Duodenal mucosa (tissue), 2 donors: ENCODE measurements around the gene RNU1-3.
"Not testable (repeated sequence)": the region's sequence is repeated elsewhere in the genome, so short reads cannot be mapped to it uniquely, and the experiment has no call there.

Source experiments
- H3K27ac ChIP-seq: one replicate; pipeline ENCODE4 v1.7.0; 2013; ENCODE audit warnings: low read depth, low read length
- H3K27me3 ChIP-seq, 2 donors: one replicate each; pipeline ENCODE4 v1.7.0; 2013; ENCODE audit warnings: low read length in 2 of 2, control low read depth in 1 of 2; ENCODE audit not compliant: insufficient read depth in 2 of 2, control insufficient read depth in 1 of 2
- H3K36me3 ChIP-seq, 2 donors: one replicate each; pipeline ENCODE4 v1.7.0; 2013; ENCODE audit warnings: low read length in 2 of 2, control low read depth in 1 of 2; ENCODE audit not compliant: insufficient read depth in 2 of 2, control insufficient read depth in 1 of 2
- H3K4me1 ChIP-seq, 2 donors: one replicate each; pipeline ENCODE4 v1.7.0; 2013; ENCODE audit warnings: low read length in 2 of 2, control low read depth in 1 of 2; ENCODE audit not compliant: insufficient read depth in 2 of 2, control insufficient read depth in 1 of 2
- H3K4me3 ChIP-seq, 2 donors: one replicate each; pipeline ENCODE4 v1.7.0; 2013; ENCODE audit warnings: low read length in 2 of 2, low read depth in 1 of 2
- H3K9ac ChIP-seq, 2 donors: one replicate each; pipeline ENCODE4 v1.7.0; 2013; ENCODE audit warnings: low read length in 2 of 2, low read depth in 1 of 2
- H3K9me3 ChIP-seq, 2 donors: one replicate each; pipeline ENCODE4 v1.7.0; 2013; ENCODE audit warnings: low read length in 2 of 2, control low read depth in 1 of 2; ENCODE audit not compliant: control insufficient read depth in 1 of 2

Gene RNU1-3

DNA sequence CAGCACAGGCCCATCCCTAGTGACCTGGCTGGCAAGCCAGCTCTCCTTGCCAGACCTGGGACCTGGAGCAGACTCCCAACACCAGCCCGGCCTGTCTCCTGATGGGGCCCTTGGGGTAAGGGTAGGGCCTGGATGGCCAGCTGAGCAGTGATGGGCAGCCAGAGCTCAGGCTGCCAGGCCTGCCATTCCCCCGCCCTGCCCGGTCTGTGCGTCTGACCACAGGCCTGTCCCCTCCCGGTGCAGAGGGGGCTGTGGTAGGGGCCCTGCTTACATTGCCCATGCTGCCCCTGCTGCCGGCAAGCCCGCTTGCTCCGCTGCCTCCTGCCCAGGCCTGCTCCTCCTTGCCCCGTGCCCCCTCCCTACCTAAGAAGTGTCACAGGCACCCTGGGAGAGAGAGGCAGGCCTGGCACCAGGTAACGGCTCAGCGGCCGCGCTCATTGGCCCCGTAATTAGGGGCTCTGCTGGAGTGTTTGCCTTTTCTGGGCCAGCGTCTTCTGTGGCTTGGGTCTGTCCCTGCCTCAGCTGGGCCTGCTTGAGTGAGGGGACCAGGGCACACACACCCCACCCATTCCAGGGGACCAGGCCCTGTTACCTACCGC lies 37.9 kb upstream of the RNU1-3 start:
- not testable (repeated sequence) for H3K27ac ChIP-seq, H3K4me3 ChIP-seq, H3K9me3 ChIP-seq, H3K9ac ChIP-seq, H3K27me3 ChIP-seq, H3K4me1 ChIP-seq, H3K36me3 ChIP-seq

DNA sequence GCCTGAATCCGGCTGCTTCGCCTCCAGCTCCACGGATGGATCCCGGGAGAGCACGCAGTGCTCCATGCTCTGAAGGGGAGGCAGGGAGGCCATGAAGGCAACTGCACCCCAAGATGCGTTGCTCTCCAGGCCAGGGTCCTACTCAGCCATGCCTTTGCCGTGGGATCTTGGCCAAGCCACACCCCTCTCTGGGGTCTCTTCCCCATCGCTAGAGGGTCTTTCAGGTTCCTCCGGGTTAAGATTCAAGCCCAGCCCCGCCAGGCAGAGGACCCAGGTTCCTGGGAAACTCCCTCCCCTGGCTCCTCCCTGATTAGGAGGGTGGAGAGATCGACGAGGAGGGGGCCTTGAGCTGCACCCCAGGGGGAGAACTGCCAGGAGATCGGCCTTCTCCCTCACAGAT lies 37.3 kb upstream of the RNU1-3 start:
- not testable (repeated sequence) for H3K36me3 ChIP-seq, H3K4me3 ChIP-seq, H3K9me3 ChIP-seq, H3K27ac ChIP-seq, H3K9ac ChIP-seq, H3K27me3 ChIP-seq, H3K4me1 ChIP-seq

DNA sequence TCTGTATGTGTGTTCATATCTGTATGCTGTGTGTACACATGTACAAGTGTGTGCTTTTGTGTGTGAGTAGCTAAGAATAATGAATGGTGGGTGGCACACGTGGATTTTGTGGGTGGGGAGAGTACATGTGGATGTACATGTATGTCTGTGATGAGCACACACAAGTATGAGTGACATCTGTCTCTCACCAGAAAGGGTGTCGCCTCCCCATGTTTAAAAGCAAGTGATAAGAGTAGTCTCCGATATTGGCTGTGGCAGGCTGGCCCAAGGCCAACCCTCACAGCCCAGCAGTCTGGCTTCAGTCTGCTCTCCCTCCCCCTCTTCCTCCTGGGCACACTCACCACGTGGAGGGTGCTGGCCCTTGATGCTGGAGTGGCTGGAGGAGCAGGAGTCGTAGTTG lies 36.9 kb upstream of the RNU1-3 start:
- H3K9me3 ChIP-seq, H3K36me3 ChIP-seq: not testable (repeated sequence)

DNA sequence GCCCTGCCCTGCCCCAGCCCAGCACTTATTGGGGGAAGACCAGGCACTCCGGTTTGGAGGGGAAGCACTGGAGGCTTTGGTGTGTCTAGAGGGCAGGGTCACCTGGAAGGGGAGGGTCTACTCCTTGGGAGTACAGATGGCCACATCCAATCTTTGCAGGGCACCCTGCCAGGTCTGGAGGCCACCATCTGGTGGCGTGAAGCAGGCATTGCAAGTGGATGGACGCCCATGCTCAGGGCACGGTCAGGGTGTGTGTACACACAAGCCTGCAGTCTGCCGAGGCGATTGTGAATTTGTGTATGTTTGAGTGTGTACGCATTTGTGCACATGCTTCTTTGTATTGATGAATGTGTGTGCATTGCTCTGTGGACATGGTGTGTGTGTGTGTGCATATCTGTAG lies 36.4 kb upstream of the RNU1-3 start:
- H3K4me3 ChIP-seq, H3K4me1 ChIP-seq, H3K9ac ChIP-seq, H3K9me3 ChIP-seq, H3K27me3 ChIP-seq, H3K27ac ChIP-seq, H3K36me3 ChIP-seq: not testable (repeated sequence)

More for the DNA sequence above, 36.9 kb upstream of the RNU1-3 start:
- H3K9ac ChIP-seq, H3K4me1 ChIP-seq, H3K27ac ChIP-seq, H3K4me3 ChIP-seq, H3K27me3 ChIP-seq: not testable (repeated sequence)

DNA sequence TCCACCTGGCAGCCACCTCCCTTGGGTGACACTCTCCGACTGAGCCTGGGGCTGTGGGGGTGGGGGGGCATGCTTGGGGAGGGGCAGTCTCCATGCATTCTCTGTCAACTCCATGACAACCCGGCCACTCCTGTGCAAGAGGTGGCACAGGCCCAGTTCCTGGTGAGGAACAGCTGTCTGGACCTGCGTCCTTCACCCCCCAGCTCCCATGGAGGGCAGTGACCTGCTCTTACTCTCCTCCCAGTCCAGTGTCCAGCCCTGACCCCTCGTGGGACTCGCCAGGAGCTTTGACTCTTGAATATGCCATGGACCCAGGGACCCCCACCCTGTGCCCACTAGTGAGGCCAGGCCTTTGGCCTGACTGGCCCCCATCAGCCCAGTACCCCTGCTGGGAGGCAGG lies 35.5 kb upstream of the RNU1-3 start:
- H3K36me3 ChIP-seq, H3K27ac ChIP-seq, H3K4me3 ChIP-seq, H3K4me1 ChIP-seq, H3K9me3 ChIP-seq, H3K27me3 ChIP-seq, H3K9ac ChIP-seq: not testable (repeated sequence)

DNA sequence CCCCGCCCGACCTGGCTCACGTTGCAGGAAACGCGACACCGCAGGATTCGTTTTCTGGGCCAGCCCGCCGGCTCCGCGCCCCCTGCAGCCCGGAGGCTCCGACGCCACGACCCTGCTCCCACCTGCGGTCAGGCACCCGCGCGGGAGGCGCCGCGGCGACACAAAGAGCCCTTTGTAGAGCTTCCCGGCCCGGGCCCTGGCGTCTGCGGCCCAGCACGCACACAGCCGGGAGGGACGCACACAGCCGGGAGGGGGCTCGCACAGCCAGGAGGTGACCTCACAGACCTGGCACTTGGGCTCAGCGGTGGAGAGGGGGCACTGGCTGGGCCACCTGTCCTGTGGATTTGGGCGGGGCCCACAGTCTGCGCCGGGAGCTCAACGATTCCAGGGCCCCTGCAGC lies 34.4 kb upstream of the RNU1-3 start:
- not testable (repeated sequence) for H3K9me3 ChIP-seq, H3K4me3 ChIP-seq, H3K4me1 ChIP-seq, H3K9ac ChIP-seq, H3K36me3 ChIP-seq, H3K27ac ChIP-seq, H3K27me3 ChIP-seq

DNA sequence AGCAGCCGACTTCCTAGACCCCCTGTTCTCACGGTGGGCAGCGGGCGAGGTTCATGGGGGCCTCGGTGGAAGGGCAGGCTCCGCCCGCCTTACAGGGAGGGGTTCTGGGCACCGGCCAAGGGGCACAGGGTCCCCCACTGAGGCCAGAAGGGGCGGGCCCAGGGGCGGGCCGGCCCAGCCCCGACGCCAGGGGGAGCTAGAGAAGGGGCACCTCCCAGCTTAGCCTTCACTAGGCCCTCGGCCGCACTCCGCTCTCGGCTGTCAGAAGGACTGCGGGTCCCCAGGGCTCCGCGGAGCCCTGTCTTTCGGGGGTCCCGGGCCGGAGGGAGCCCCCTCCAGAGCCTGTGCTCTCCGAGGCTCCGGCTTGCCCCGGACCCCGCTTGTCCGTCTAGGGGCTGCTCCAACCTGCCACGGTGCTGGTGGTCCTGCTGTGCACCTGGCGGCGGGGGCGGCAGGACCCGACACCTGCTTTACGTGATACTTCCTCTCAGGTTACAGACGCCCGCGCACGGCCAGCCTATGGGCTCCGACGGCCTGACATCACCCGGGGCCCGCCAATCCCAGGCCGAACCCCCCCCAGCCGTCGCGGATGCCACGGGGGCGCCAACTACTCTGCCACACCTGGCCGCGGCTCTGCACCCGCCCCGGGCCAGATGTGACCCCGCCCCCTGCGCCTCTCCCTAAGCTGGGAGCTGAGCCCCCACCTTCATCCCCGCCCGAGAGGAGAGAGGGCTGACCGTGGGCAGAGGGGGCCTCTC lies 33.6 kb upstream of the RNU1-3 start:
- H3K9ac ChIP-seq, H3K4me1 ChIP-seq, H3K9me3 ChIP-seq, H3K4me3 ChIP-seq, H3K27me3 ChIP-seq, H3K36me3 ChIP-seq, H3K27ac ChIP-seq: not testable (repeated sequence)

DNA sequence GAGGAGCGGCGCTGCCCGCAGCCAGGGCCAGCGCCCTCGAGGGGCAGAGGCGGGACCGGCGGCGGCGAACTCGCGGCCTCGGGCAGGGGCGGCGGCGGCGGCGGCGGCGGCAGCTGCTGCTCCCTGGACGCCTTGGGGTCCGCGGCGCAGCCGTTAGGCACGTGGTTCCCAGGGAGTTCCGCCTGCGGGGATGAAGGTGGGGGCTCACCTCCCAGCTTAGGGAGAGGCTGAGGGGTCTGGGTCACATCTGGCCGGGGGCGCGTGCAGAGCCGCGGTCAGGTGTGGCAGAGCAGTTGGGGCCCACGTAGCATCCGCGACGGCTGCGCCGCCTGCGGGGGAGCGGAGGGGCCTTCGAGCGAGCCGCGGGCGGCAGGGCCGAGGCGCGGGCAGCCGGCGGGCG lies 32.7 kb upstream of the RNU1-3 start:
- H3K4me3 ChIP-seq, H3K9ac ChIP-seq, H3K4me1 ChIP-seq, H3K27me3 ChIP-seq, H3K27ac ChIP-seq, H3K36me3 ChIP-seq, H3K9me3 ChIP-seq: not testable (repeated sequence)

DNA sequence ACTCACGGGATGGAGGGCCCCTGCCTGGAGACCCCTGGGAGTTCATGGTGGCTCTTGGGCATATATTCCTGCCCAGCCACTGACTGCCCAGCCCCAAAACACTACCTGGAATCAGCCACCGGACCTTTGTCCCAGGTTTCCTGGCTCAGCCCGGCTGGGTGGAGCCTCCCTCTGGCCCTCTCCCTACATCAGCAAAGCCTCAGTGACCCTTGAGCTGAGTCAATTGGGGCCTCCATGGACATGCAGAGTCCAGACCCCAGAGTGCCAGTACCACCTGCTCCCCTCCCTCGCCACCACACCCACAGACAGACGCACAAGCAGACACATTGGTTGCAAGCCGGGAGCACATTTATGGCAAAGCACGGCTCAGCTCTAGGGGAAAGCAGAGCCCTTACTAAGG lies 30.4 kb upstream of the RNU1-3 start:
- not testable (repeated sequence) for H3K4me1 ChIP-seq, H3K27ac ChIP-seq, H3K36me3 ChIP-seq, H3K9ac ChIP-seq, H3K4me3 ChIP-seq, H3K27me3 ChIP-seq, H3K9me3 ChIP-seq

DNA sequence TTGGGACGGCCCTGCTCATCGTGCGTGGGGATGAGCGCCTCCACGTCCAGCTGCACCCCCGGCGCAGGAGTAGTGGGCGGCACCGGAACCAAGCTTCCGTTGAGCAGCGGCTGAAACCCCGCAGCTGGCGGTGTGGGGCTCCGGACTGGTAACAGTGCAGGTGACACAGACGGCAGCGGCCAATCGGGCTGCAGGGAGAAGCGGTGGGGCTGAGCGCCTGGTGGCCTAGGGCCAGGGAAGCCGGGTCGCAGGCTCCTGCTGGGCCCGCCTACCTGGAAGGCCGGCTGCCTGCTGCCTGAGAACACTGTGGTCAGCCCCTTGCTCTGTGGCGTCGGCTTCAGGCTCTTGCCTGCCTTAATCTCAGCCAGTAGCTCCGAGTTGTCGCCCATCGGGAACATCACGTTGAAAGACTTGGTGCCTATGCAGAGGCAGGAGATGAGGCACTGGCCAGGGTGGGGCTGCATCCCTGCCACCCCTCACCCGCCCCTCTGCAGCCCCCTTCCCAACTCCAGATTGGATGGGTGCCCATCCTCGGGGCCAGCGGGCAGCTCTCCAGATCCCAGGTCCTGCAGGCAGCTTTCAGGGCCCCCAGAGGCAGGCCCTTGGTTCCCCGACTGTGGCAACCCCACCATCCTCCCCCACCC lies 29.9 kb upstream of the RNU1-3 start:
- not testable (repeated sequence) for H3K4me1 ChIP-seq, H3K36me3 ChIP-seq, H3K27me3 ChIP-seq, H3K9me3 ChIP-seq, H3K9ac ChIP-seq, H3K27ac ChIP-seq
- peak overlapping the region in 1 of 2 donors; percentile 28 for H3K4me3 ChIP-seq
